SH-SY5Y (cell line): ENCODE measurements around the gene FALEC.

Source experiments
- GATA2 ChIP-seq: IDR thresholded peaks from 2 replicates; pipeline ENCODE4 v1.6.1; 2011; ENCODE audit warnings: mild to moderate bottlenecking, low read depth, low read length
- GATA3 ChIP-seq: IDR thresholded peaks from 2 replicates; pipeline ENCODE4 v1.6.1; 2011; ENCODE audit warnings: low read depth, mild to moderate bottlenecking, low read length, moderate library complexity

DNA sequence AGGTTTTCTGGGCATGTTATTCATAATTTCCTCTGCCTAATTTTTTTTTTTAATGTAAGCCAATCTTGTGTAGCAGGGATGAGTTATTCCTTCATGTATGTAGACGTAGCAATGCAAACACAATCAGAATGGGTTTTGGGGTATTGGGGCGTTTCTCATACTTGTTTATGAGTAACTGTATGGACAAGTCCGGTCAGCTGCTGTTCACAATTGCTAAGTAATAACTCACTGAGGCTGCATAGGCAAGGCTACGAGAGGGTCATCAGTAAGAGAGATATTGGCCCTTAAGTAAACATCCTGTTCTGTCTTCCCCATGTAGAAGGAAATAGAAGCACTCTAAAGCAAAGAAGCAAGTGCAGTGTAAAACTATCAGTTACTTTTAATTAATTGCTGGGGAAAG is 37.8 kb upstream of the FALEC start:
- TF ChIP-seq GATA3 (no peak), GATA2 (no peak)
